Thyroid gland (tissue), 4 donors: ENCODE results near the gene SGCD. TPM values are rescaled to one million over a fixed set of nuclear protein-coding genes. Genes with fewer than 3 reads are reported as not detected.

Source experiments
- DNase-seq, 2 donors: peaks; one replicate each; pipeline ENCODE4 v3.0.0-alpha.2; 2019
- H3K27ac ChIP-seq, 3 donors: fragments of 200-600 bp; sonication (generic); 1 replicate in 2 of 3; 2 replicates in 1 of 3; pipeline ENCODE4 v1.5.1; 2016 to 2019; ENCODE audit warnings: mild to moderate bottlenecking in 1 of 3, moderate library complexity in 1 of 3
- H3K27me3 ChIP-seq: fragments of 200-600 bp; sonication (generic); one replicate; pipeline ENCODE4 v1.5.1; 2019
- H3K36me3 ChIP-seq, 2 donors: fragments of 200-600 bp; sonication (generic); one replicate each; pipeline ENCODE4 v1.5.1; 2016 to 2019
- H3K4me1 ChIP-seq, 2 donors: fragments of 200-600 bp; sonication (generic); one replicate each; pipeline ENCODE4 v1.5.1; 2017 to 2019
- H3K4me3 ChIP-seq, 3 donors: fragments of 200-600 bp; sonication (generic); replicated peaks in 1 of 3; 1 replicate in 2 of 3; 2 replicates in 1 of 3; pipeline ENCODE4 v1.5.1; 2016; ENCODE audit warnings: mild to moderate bottlenecking in 1 of 3
- H3K9me3 ChIP-seq: fragments of 200-600 bp; sonication (generic); one replicate; pipeline ENCODE4 v1.5.1; 2017
- POLR2A ChIP-seq, 2 donors: fragments of 450-650 bp; IDR thresholded peaks; one replicate each; pipeline ENCODE4 v1.6.1; 2017; ENCODE audit warnings: antibody characterized with exemption in 2 of 2, mild to moderate bottlenecking in 2 of 2, moderate library complexity in 1 of 2
- WGBS, 2 donors: methylation state at CpG; one replicate each; pipeline ENCODE4 v1.1.5; 2017; 5-methylcytosine and 5-hydroxymethylcytosine counted together
- intact Hi-C: fragments of 100-400 bp; cut with DNase I; formaldehyde crosslinking; loops from one replicate; pipeline ENCODE4 v1.15.1; 2023
- total RNA-seq, 4 donors: library from RNA; depleted of rRNA; stranded (reverse); fragments of >200 nt; gene quantifications; one replicate each; pipeline ENCODE4 v1.2.3, GENCODE V29; 2016
- TF ChIP-seq, protein P1 (sequence below), 6 experiments: fragments of 200-600 bp in 3 of 6; fragments of 450-650 bp in 3 of 6; sonication (generic) in 3 of 6; IDR thresholded peaks; one replicate each; pipeline ENCODE4 v1.5.1; 2016 to 2019; ENCODE audit warnings: antibody characterized with exemption in 6 of 6, mild to moderate bottlenecking in 2 of 6, inconsistent platforms in 1 of 6, moderate library complexity in 1 of 6

Gene SGCD
- total RNA-seq, 4 donors from 2014 or later = 7.4 to 20.1 (median 9.2) TPM

DNA sequence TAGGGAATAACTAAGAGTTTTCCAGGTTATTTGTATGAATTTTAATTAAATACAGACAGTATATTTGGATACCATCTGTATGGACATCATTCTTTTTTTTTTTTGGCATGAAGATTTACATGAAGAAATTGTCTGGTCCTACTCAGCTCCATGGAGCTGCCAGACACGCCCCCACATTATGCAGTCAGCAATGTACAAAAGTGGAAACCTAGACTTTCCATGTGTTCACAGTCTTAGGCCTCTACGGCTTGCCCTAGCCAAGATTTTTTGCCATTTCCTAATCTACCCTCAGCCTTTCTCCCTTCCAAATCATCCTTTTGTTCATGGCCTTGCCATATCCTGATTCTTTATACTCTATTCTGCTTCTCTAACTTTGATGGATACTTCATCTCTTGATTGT lies 207.1 kb downstream of the SGCD start:
- 77 to 79% methylated on average over 2 of the region's 2 CpGs for WGBS, 2 donors
- no peak for DNase-seq
- TF ChIP-seq, protein P1, sequence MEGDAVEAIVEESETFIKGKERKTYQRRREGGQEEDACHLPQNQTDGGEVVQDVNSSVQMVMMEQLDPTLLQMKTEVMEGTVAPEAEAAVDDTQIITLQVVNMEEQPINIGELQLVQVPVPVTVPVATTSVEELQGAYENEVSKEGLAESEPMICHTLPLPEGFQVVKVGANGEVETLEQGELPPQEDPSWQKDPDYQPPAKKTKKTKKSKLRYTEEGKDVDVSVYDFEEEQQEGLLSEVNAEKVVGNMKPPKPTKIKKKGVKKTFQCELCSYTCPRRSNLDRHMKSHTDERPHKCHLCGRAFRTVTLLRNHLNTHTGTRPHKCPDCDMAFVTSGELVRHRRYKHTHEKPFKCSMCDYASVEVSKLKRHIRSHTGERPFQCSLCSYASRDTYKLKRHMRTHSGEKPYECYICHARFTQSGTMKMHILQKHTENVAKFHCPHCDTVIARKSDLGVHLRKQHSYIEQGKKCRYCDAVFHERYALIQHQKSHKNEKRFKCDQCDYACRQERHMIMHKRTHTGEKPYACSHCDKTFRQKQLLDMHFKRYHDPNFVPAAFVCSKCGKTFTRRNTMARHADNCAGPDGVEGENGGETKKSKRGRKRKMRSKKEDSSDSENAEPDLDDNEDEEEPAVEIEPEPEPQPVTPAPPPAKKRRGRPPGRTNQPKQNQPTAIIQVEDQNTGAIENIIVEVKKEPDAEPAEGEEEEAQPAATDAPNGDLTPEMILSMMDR (IDR thresholded peaks at IDR 0.05) = no peak
- no peak for TF ChIP-seq POLR2A (IDR thresholded peaks at IDR 0.05)
- Histone ChIP-seq H3K4me3 (no peak overlapping the region), H3K27ac (no peak overlapping the region), H3K4me1 (peaks cover 0 to 3% of the 10 kb centered on the region in 2 donors), H3K27me3 (no peaks in the 10 kb centered on the region), H3K9me3 (no peaks in the 10 kb centered on the region), H3K36me3 (no peaks in the 10 kb centered on the region)
- intact Hi-C loops = no loop called here

DNA sequence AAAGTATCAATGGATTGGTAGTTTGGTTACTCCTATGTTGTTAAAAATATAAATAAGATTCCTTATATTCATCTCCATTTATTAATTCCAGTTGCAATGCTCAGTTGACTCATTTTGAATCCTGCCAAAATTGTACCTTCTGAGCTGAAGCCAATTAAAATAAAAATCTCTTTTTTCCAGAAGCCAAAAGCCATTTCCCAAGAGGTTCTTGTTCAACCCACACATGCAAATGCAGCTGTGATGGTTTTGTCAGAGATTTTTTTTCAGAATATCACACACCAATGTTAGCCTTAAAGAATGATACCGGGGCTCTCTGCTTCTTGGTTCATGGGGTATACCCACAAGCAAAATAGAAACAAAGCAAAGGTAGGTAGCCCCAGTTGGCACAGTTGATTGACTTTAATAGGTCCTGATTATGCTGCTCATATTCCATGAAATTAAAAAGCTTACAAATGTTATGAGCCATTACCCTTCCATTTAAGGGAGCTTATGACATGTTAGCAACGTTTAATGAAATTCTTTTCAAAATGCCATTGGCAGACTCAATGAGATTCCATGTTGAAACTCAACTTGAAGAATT lies 208.0 kb downstream of the SGCD start:
- no peak overlapping the region for H3K4me3 ChIP-seq
- H3K9me3 ChIP-seq = no peaks in the 10 kb centered on the region
- no peak for DNase-seq
- H3K36me3 ChIP-seq = no peaks in the 10 kb centered on the region
- H3K27me3 ChIP-seq = no peaks in the 10 kb centered on the region
- H3K4me1 ChIP-seq = peaks cover 0 to 3% of the 10 kb centered on the region in 2 donors
- intact Hi-C loops = no loop called here
- 78 to 79% methylated on average over 2 of the region's 2 CpGs for WGBS, 2 donors
- H3K27ac ChIP-seq = no peak overlapping the region
- TF ChIP-seq, protein P1 (IDR thresholded peaks at IDR 0.05) = no peak
- no peak for TF ChIP-seq POLR2A (IDR thresholded peaks at IDR 0.05)

DNA sequence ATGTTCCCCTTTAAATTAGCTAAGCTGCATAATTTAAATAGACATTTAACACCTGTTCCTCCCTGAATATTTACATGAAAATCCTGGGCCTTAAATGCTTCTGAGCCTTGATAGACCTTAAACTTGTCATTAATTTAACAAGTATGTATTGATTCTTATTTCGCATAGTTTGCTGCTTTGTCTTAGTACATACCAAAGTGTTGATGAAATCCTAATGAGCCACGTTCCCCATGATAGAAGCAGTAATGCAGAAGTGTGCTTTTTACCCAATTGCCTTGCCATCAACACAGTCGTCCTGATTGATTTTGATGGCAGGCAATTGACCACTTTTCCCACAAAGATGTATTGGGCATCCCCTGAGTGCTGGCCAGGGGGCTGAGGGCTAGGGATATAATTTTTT lies 213.5 kb downstream of the SGCD start:
- Histone ChIP-seq H3K4me3 (no peak overlapping the region), H3K36me3 (no peaks in the 10 kb centered on the region), H3K27ac (no peak overlapping the region), H3K9me3 (no peaks in the 10 kb centered on the region), H3K4me1 (peaks cover 0 to 3% of the 10 kb centered on the region in 2 donors), H3K27me3 (no peaks in the 10 kb centered on the region)
- no peak for DNase-seq
- no peak for TF ChIP-seq POLR2A (IDR thresholded peaks at IDR 0.05)
- TF ChIP-seq, protein P1 (IDR thresholded peaks at IDR 0.05) = no peak
- 92 to 97% methylated on average over 3 of the region's 3 CpGs for WGBS, 2 donors
- intact Hi-C loops = no loop called here

DNA sequence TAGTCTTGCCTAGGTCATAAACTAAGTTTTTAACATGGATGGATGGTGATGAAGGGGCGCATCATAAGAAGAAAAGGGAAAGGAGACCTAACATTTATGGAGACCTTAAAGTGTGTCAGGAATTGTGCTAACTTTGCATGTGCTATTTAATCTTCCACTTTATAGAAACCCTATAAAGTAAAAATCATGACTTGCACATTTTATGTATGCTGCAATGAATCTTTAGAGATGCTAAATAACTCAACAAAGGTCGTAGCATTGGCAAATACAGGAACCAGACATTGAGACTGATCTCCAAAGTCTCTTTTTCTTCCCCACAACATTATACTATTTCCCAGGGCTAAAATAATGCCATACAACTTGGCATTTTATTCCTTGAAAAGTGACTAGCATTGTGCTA lies 214.6 kb downstream of the SGCD start:
- TF ChIP-seq, protein P1 (IDR thresholded peaks at IDR 0.05) = no peak
- no peak for TF ChIP-seq POLR2A (IDR thresholded peaks at IDR 0.05)
- Histone ChIP-seq H3K36me3 (no peaks in the 10 kb centered on the region), H3K4me1 (peaks cover 0 to 3% of the 10 kb centered on the region in 2 donors), H3K27ac (no peak overlapping the region), H3K9me3 (no peaks in the 10 kb centered on the region), H3K27me3 (no peaks in the 10 kb centered on the region), H3K4me3 (no peak overlapping the region)
- DNase-seq = no peak
- intact Hi-C loops = no loop called here
- 90 to 91% methylated on average over 2 of the region's 2 CpGs for WGBS, 2 donors

DNA sequence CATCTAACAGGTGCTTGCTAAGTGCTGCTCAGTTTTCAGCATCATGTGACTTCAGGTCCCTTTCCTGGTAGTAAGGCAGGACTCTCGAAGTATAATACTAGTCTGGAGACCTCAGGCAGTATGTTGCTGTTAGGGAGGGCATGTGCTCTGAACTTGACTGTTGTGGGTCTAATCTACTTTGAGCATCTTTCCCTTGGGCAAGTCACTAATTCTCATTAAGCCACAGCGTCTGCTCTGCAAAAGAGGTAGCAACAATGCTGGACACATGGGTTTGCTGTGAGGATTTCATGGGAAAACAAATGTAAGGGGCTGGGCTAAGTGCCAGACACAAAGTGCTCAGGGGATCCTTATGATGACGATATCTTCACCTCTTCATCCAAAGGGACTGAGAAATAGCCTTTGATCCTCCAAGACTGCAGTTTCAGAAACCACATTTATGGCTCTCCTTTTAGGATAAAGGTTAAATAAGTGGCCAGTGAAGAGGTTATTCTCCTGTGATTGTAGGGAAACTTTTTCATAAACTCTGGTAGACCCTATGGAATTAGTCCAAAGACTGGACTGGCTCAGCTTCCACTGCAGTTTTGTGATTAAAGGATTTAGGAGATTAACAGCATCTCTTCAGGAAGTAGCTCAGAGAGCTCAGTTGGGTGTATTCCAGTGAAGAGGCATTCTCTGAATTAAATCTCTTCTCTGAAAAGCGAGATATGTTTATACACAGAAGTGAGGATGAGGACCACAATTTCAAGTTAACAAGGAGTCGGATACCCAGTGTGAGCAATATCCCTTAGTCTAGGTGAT lies 216.6 kb downstream of the SGCD start:
- H3K36me3 ChIP-seq = no peaks in the 10 kb centered on the region
- intact Hi-C loops = no loop called here
- no peak overlapping the region for H3K4me3 ChIP-seq
- no peaks in the 10 kb centered on the region for H3K27me3 ChIP-seq
- no peaks in the 10 kb centered on the region for H3K9me3 ChIP-seq
- TF ChIP-seq, protein P1 (IDR thresholded peaks at IDR 0.05) = no peak
- TF ChIP-seq POLR2A (IDR thresholded peaks at IDR 0.05) = no peak
- no peak for DNase-seq
- WGBS, 2 donors = 63 to 69% methylated on average over 5 of the region's 5 CpGs
- no peak overlapping the region for H3K27ac ChIP-seq
- no peaks in the 10 kb centered on the region for H3K4me1 ChIP-seq
